Astrocyte (in vitro differentiated cells and primary cell): Measurements from ENCODE around the gene NKD1. TPM values are rescaled to one million over a fixed set of nuclear protein-coding genes. Genes with fewer than 3 reads are reported as not detected.
"Not testable (repeated sequence)": the region's sequence is repeated elsewhere in the genome, so short reads cannot be mapped to it uniquely, and the experiment has no call there.

ENCODE experiments used
- DNase-seq: peaks from one replicate; pipeline ENCODE4 v3.0.0-alpha.2; 2010; ENCODE audit warnings: low read depth
- FAIRE-seq: peaks from 2 replicates; lab custom pipeline; 2011; peaks lifted over from hg19 to GRCh38; lab: Jason Lieb, UNC
- H2AFZ ChIP-seq: 2 replicates; pipeline ENCODE4 v1.6.0; 2012; ENCODE audit warnings: low read depth, low read length, inconsistent platforms
- H3K27ac ChIP-seq: 2 replicates; pipeline ENCODE4 v1.5.1; 2011; ENCODE audit warnings: low read depth, low read length, inconsistent platforms
- H3K27me3 ChIP-seq: 2 replicates; pipeline ENCODE4 v1.6.0; 2011; ENCODE audit warnings: low read length, inconsistent platforms; ENCODE audit not compliant: insufficient read depth
- H3K36me3 ChIP-seq: 2 replicates; pipeline ENCODE4 v1.5.1; 2011; ENCODE audit warnings: low read length, inconsistent platforms; ENCODE audit not compliant: insufficient read depth
- H3K4me1 ChIP-seq: 2 replicates; pipeline ENCODE4 v1.5.1; 2011; ENCODE audit warnings: low read length, inconsistent platforms; ENCODE audit not compliant: insufficient read depth
- H3K4me2 ChIP-seq: 2 replicates; pipeline ENCODE4 v1.6.0; 2012; ENCODE audit warnings: low read length, inconsistent platforms
- H3K4me3 ChIP-seq: 2 replicates; pipeline ENCODE4 v1.5.1; 2011; ENCODE audit warnings: low read depth, mild to moderate bottlenecking, low read length, inconsistent platforms; ENCODE audit not compliant: insufficient read depth
- H3K79me2 ChIP-seq: 2 replicates; pipeline ENCODE4 v1.6.0; 2012; ENCODE audit warnings: mild to moderate bottlenecking, low read length, inconsistent platforms; ENCODE audit not compliant: insufficient read depth
- H3K9ac ChIP-seq: 2 replicates; pipeline ENCODE4 v1.6.0; 2012; ENCODE audit warnings: mild to moderate bottlenecking, low read length, inconsistent platforms
- H3K9me3 ChIP-seq: 2 replicates; pipeline ENCODE4 v1.5.1; 2012; ENCODE audit warnings: low read depth, mild to moderate bottlenecking, low read length, inconsistent platforms; ENCODE audit not compliant: insufficient read depth
- H4K20me1 ChIP-seq: 2 replicates; pipeline ENCODE4 v1.6.0; 2012; ENCODE audit warnings: low read length, inconsistent platforms; ENCODE audit not compliant: insufficient read depth
- H3K27ac Mint-ChIP-seq: one replicate; pipeline ENCODE4 v1.8.0; 2021; ENCODE audit warnings: mild to moderate bottlenecking, mixed read lengths; ENCODE audit not compliant: unreplicated experiment
- H3K27me3 Mint-ChIP-seq: one replicate; pipeline ENCODE4 v1.8.0; 2021; ENCODE audit warnings: low read depth, mixed read lengths; ENCODE audit not compliant: unreplicated experiment
- H3K36me3 Mint-ChIP-seq: one replicate; pipeline ENCODE4 v1.8.0; 2021; ENCODE audit warnings: low read depth, mixed read lengths; ENCODE audit not compliant: unreplicated experiment
- H3K4me1 Mint-ChIP-seq: one replicate; pipeline ENCODE4 v1.8.0; 2021; ENCODE audit warnings: low read depth, mixed read lengths; ENCODE audit not compliant: unreplicated experiment
- H3K4me3 Mint-ChIP-seq: one replicate; pipeline ENCODE4 v1.8.0; 2021; ENCODE audit warnings: mild to moderate bottlenecking, moderate library complexity, mixed read lengths; ENCODE audit not compliant: unreplicated experiment
- H3K9me3 Mint-ChIP-seq: one replicate; pipeline ENCODE4 v1.8.0; 2021; ENCODE audit warnings: mild to moderate bottlenecking, mixed read lengths; ENCODE audit not compliant: unreplicated experiment
- EZH2 ChIP-seq: IDR thresholded peaks from 2 replicates; pipeline ENCODE4 v1.6.1; 2012; ENCODE audit warnings: mild to moderate bottlenecking, low read length, inconsistent platforms; ENCODE audit not compliant: insufficient read depth
- total RNA-seq: library from RNA; stranded (reverse); gene quantifications from 2 replicates; pipeline ENCODE4 v1.2.1, GENCODE V29; 2021
- TF ChIP-seq, protein P1 (sequence below): IDR thresholded peaks from 2 replicates; pipeline ENCODE4 v1.5.1; 2011; ENCODE audit warnings: low read depth, mild to moderate bottlenecking, inconsistent platforms, low read length, moderate library complexity; ENCODE audit not compliant: insufficient read depth

The NKD1 gene
- total RNA-seq, 1 donor from 2014 or later: 9.1 TPM

DNA sequence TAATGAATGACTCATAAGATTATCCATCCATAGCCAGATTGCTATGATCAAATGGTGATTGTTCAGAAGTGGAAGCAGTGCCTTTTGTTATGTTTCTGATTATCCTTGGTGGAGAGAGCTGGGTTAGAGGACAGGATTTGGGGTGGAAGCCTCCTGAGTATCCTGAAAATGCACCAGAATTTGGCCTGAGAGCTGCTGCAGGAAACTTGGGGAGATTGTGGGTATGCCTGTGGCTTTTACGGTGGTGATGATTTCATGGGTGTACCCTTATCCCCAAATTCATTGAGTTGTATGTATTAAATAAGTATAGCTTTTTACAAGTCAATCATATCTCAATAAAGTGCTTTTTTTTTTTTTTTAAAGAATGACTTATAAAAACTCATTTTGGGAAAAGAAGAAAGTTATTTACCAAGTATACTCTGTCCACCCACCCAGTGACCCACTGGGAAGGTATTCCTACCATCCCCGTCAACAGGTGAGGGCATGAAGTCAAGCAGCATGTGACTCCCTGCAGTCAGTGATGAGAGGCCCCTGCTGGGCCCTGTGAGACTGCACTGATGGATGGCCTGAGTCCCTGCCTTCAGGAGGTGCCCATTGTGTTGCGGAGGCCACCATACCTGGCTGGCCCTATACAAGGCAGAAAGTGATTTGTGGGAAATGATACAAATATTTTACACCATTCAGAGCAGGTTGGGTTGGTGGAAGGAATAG lies 28.4 kb downstream of the NKD1 start:
- no peak for FAIRE-seq

GRCh38 chr16:50578137-50578536 lies 29.9 kb downstream of the NKD1 start:
- Histone ChIP-seq H3K4me2 (no peak overlapping the region), H3K27me3 (no peaks in the 10 kb centered on the region), H2AFZ (no peak overlapping the region), H3K36me3 (no peaks in the 10 kb centered on the region), H3K4me3 (no peak overlapping the region), H4K20me1 (no peaks in the 10 kb centered on the region), H3K79me2 (no peaks in the 10 kb centered on the region), H3K27ac (no peak overlapping the region), H3K9ac (no peak overlapping the region), H3K4me1 (peaks cover 5% of the 10 kb centered on the region), H3K9me3 (no peaks in the 10 kb centered on the region)
- FAIRE-seq: no peak
- Mint-ChIP-seq H3K27me3 (peaks cover 9% of the 10 kb centered on the region), H3K9me3 (no peaks in the 10 kb centered on the region), H3K4me1 (peaks cover 3% of the 10 kb centered on the region), H3K4me3 (no peak overlapping the region), H3K36me3 (peaks cover 2% of the 10 kb centered on the region), H3K27ac (no peak overlapping the region)
- TF ChIP-seq EZH2: no peak
- TF ChIP-seq, protein P1, sequence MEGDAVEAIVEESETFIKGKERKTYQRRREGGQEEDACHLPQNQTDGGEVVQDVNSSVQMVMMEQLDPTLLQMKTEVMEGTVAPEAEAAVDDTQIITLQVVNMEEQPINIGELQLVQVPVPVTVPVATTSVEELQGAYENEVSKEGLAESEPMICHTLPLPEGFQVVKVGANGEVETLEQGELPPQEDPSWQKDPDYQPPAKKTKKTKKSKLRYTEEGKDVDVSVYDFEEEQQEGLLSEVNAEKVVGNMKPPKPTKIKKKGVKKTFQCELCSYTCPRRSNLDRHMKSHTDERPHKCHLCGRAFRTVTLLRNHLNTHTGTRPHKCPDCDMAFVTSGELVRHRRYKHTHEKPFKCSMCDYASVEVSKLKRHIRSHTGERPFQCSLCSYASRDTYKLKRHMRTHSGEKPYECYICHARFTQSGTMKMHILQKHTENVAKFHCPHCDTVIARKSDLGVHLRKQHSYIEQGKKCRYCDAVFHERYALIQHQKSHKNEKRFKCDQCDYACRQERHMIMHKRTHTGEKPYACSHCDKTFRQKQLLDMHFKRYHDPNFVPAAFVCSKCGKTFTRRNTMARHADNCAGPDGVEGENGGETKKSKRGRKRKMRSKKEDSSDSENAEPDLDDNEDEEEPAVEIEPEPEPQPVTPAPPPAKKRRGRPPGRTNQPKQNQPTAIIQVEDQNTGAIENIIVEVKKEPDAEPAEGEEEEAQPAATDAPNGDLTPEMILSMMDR: no peak
- no peak for DNase-seq

More for the DNA sequence above, 28.4 kb downstream of the NKD1 start:
- H3K27me3 ChIP-seq: no peaks in the 10 kb centered on the region
- no peaks in the 10 kb centered on the region for H3K9me3 ChIP-seq
- TF ChIP-seq EZH2: no peak
- TF ChIP-seq, protein P1: no peak
- no peak overlapping the region for H3K4me3 ChIP-seq
- H3K4me3 Mint-ChIP-seq: no peak overlapping the region
- no peaks in the 10 kb centered on the region for H3K79me2 ChIP-seq
- H3K27me3 Mint-ChIP-seq: peaks cover 10% of the 10 kb centered on the region
- peaks cover 6% of the 10 kb centered on the region for H3K36me3 Mint-ChIP-seq
- H3K27ac Mint-ChIP-seq: no peak overlapping the region
- no peaks in the 10 kb centered on the region for H3K36me3 ChIP-seq
- no peak for DNase-seq
- no peaks in the 10 kb centered on the region for H3K4me1 Mint-ChIP-seq
- H3K4me1 ChIP-seq: peaks cover 5% of the 10 kb centered on the region
- no peaks in the 10 kb centered on the region for H4K20me1 ChIP-seq
- H3K9me3 Mint-ChIP-seq: peaks cover 3% of the 10 kb centered on the region
- no peak overlapping the region for H3K9ac ChIP-seq
- no peak overlapping the region for H2AFZ ChIP-seq
- no peak overlapping the region for H3K4me2 ChIP-seq
- no peak overlapping the region for H3K27ac ChIP-seq

DNA sequence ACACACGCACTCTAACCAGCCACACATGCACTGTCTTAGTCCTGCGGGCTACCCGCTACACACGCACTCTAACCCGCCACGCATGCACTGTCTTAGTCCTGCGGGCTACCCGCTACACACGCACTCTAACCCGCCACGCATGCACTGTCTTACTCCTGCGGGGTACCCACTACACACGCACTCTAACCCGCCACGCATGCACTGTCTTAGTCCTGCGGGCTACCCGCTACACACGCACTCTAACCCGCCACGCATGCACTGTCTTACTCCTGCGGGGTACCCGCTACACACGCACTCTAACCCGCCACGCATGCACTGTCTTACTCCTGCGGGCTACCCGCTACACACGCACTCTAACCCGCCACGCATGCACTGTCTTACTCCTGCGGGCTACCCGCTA lies 31.2 kb downstream of the NKD1 start:
- not testable (repeated sequence) for H3K27me3 ChIP-seq, H3K79me2 ChIP-seq, H3K4me1 Mint-ChIP-seq, H3K4me1 ChIP-seq, DNase-seq, H4K20me1 ChIP-seq, H2AFZ ChIP-seq, H3K9me3 ChIP-seq, H3K4me2 ChIP-seq, H3K9ac ChIP-seq, H3K4me3 ChIP-seq, H3K36me3 Mint-ChIP-seq, H3K4me3 Mint-ChIP-seq, FAIRE-seq, H3K27ac ChIP-seq, H3K36me3 ChIP-seq, H3K9me3 Mint-ChIP-seq, H3K27ac Mint-ChIP-seq
- peaks cover 19% of the 10 kb centered on the region for H3K27me3 Mint-ChIP-seq
